ENCODE measurements around the gene HNRNPL.
"Not testable (repeated sequence)": the region's sequence is repeated elsewhere in the genome, so short reads cannot be mapped to it uniquely, and the experiment has no call there.

The HNRNPL gene

DNA sequence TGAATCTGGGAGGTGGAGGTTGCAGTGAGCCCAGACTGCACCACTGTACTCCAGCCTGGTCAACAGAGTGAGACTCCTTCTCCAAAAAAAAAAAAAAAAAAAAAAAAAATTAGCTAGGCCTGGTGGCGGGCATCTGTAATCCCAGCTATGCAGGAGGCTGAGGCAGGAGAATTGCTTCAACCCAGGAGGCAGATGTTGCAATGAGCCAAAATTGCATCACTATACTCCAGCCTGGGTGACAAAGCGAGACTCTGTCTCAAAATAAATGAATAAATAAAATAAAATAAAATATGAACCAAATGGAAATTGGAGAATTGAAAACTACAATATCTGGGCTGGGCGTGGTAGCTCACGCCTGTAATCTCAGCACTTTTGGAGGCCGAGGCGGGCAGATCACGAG is 20.6 kb downstream of the HNRNPL start:
- DNase-seq (ENCODE audit: low spot score), result not testable (repeated sequence)

GRCh38 chr19:38826856-38827551 is 22.8 kb downstream of the HNRNPL start:
- DNase-seq (ENCODE audit: low spot score), result no peak

DNA sequence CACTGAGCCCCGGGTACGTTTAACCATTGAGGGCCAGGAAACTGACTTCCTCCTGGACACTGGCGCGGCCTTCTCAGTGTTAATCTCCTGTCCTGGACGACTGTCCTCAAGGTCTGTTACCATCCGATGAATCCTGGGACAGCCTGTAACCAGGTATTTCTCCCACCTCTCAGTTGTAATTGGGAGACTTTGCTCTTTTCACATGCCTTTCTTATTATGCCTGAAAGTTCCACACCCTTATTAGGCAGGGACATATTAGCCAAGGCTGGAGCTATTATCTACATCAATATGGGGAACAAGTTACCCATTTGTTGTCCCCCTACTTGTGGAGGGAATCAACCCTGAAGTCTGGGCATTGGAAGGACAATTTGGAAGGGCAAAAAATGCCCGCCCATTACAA is 23.9 kb downstream of the HNRNPL start:
- not testable (repeated sequence) for DNase-seq (ENCODE audit: low spot score)

GRCh38 chr19:38821230-38821825 is 28.5 kb downstream of the HNRNPL start:
- not testable (repeated sequence) for DNase-seq (ENCODE audit: low spot score)

DNA sequence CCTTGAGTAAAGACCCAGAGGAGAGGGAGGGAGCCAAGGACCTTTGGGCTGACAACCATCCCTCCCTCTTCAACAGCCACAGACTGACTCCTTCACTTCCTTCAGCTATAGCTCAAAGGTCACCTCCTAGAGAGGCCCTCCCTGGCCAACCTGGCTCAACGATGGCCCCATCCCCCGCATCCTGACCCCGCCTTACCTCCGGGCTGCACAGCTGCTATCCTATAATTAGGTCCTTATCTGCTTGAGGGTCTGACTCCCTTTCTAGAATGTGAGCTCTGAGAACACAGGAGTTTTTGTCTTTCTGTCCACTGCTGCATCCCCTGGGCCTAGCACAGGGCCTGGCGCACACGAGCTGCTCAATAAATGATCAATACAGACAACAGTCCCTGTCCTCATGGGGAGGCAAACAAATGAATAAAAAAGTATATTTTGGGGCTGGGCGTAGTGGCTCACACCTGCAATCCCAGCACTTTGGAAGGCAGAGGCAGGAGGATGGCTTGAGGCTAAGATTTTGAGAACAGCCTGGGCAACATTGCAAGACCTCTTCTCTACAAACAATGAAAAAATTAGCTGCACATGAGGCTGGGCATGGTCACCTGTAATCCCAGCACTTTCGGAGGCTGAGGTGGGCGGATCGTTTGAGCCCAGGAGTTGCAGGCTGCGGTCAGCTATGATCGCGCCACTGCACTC is 30.4 kb downstream of the HNRNPL start:
- no peak for DNase-seq (ENCODE audit: low spot score)

DNA sequence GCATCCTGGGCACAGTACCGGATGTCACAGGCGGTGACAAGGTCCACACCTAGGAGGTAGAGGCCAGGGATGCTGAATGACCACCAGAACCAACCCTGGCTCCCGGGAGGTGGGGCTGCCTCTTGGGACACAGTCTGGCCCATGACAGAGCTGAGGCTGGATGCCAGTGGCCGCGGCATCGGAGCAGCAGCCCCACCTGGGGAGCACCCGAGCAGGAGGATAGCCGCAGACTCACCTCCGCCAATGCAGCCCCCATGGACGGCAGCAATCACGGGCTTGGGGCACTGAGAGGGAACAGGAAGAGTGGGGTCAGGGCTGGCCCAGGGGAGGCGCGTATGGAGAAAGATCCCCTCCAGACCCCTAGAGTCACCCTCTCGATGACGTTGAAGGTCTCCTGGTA is 32.7 kb downstream of the HNRNPL start:
- no peak for DNase-seq (ENCODE audit: low spot score)

- DNase-seq (ENCODE audit: low spot score), result no peak
Measured at GRCh38 chr19:38816131-38816750, 33.5 kb downstream of the HNRNPL start.

DNA sequence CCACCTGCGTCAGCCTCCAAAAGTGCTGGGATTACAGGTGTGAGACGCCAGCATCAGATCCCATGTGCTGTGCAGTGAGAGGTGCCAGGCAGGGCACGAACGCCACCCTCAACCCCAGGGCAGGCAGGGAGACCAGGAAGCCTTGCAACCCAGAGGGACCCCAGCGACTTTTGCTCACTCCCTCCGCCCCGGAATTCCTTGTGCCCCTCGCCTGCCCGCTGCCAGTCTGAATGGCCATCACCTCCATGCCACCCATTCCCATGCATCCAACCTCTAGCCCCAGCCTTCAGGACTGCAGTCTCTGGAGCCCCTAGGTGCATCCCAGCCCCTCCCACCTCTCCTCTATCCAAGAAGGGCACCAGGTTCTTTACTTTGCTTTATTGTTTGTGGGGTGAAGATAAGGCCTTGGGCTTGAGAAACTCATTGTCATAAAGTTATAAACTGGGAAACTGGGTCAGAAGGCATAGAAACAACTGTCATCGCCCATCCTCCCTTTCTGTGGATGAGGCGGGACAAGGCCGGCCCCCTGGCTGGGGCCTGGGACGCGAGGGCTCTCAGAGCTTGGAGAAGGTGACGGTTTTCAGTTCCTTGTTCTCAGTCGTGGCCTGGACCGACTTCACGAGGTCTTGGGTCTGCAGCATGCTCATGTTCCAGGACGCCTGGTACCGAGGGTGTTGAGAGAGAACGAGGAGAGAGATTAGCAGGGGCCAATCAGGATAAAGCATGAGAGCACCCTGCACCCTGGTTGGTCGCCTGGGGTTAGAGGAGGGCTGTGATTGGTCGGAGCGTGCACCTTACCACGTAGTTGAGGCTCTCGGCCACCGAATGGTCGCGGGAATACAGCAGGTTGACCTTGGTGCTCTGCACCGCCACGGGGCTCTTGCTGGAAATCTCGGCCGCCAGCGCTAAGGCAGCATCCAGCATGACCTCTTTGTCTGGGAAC is 34.5 kb downstream of the HNRNPL start:
- DNase-seq (ENCODE audit: low spot score), result no peak

DNA sequence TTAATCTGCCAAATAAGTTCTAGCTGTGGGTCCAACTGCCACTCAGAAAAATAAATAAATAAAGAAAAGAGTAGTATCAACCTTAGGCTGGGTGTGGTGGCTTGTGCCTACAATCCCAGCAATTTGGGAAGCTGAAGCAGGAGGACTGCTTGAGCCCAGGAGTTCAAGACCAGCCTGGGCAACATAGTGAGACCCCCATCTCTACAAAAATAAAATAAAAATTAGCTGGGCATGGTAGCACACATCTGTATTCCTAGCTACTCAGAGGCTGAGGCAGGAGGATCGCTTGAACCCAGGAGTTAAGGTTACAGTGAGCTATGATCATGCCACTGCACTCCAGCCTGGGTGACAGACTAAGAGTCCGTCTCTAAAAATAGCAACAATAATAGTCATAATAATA is 35.9 kb downstream of the HNRNPL start:
- DNase-seq (ENCODE audit: low spot score), result not testable (repeated sequence)

DNA sequence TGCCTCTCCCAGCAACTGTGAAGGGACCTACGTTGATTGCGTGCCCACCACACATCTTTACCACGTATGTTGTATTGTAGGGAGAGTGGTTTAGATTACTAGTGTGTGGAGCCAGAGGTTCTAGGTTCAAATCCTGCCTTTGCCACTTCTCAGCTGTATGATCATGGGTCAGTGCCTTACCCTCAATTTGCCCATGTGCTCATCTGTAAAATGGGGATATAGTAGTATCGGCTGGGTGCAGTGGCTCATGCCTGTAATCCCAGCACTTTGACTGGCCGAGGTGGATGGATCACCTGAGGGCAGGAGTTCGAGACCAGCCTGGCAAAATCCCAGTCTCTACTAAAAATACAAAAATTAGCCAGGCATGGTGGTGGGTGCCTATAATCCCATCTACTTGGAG is 36.5 kb downstream of the HNRNPL start:
- DNase-seq (ENCODE audit: low spot score), result no peak

- no peak for DNase-seq (ENCODE audit: low spot score)
Measured at GRCh38 chr19:38812841-38813320, 36.9 kb downstream of the HNRNPL start, which contains the start of gene LGALS4. LGALS4 (minus strand) TSS chr19:38812945; CDS start chr19:38812886, 59 bp downstream.

- no peak for DNase-seq (ENCODE audit: low spot score)
Measured at GRCh38 chr19:38812009-38812840, 37.6 kb downstream of the HNRNPL start.

GRCh38 chr19:38809592-38810252 is 40.1 kb downstream of the HNRNPL start:
- DNase-seq (ENCODE audit: low spot score), result no peak

- DNase-seq (ENCODE audit: low spot score), result no peak
Measured at GRCh38 chr19:38808741-38809140, 41.0 kb downstream of the HNRNPL start.

GRCh38 chr19:38807374-38808098 is 42.2 kb downstream of the HNRNPL start:
- not testable (repeated sequence) for DNase-seq (ENCODE audit: low spot score)

DNA sequence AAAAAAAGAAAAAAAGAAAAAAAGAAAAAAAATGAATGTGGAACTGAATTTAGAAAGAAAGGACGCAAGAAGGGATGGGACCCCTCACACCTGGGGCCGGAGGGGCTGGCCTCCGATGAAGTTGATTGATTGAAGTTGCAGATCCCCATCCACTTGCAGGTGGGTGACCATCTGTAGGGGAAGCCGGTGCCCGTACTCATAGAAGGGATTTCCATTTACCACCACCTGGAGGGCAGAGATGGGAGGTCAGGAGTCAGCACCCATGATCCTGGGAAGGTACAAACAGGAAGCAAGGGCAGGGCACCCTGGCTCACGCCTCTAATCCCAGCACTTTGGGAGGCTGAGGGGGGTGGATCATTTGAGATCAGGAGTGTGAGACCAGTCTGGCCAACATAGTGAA is 43.4 kb downstream of the HNRNPL start:
- no peak for DNase-seq (ENCODE audit: low spot score)

DNA sequence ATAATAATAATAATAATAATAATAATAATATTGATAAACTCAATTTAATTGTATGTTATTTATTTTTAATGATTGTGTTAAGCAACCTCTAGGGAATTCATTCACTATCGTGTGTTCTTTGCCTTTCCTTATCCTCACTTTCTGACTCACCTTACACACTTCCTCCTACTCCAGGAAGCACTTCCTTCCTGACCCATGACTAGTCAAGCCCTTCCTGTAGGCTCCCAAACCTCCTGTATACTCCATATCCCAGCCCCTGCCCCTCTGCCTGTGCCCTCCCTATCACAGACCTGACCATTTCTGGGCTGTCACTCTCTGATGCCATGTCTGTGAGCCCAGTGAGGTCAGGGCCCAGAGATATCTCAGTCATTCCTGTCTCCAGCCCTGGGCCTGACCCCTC is 44.6 kb downstream of the HNRNPL start:
- no peak for DNase-seq (ENCODE audit: low spot score)

DNA sequence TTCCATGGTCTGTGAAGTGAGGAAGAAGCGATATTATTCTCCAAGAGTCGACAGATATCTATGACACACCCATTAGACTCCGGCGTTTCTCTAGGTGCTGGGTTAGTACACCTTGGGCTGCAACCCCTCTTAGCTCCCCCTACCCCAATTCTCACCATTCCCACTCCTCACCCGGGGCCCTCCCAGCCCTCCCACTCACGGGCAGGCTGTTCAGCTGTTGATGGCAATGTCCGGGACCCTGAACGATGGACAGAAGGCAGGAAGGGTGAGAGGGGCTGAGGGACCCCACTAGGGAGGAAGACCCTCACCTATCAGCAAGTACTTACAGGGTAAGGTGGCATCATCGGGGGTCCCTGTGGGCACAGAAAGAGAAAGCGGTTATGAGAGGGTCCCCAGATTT is 46.2 kb downstream of the HNRNPL start:
- DNase-seq (ENCODE audit: low spot score), result no peak

DNA sequence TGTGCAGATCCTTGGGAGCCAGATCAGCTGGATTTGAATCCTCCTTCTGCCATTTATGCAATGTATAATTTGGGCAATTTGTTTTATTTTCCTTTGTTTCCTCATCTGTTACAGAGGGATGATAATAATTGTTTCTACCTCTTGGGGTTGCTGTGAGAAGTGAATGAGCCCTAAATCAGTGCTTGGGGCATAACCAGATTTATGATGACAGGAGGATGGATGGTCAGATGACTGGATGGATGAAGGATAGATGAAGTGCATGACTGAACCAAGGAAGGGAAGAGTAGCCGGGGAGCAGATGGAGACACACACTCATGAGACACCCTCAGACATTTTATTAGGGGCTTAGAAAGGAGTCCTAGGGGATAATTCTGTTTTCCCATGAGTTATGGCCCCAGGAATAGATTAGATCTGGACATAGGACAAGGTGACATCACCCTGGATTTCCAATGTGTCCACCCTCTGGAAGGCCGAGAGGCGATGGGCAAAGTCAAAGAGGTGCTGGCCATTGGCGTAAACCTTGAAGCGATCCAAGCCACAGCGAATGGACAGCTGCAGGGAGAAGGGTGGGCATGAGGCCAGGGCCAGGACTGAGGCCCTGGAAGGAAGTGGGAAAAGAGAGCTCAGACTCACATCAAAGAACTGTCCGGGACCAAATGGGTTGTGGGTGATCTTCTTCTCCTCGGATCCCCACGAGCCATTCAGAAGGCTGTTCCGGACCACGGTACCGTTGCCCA is 48.3 kb downstream of the HNRNPL start:
- DNase-seq (ENCODE audit: low spot score), result no peak
